MM.1S (cell line): Measurements from ENCODE around the gene TMEM121B.

Source experiments
- CTCF ChIP-seq: fragments of 300-600 bp; sonication (generic); IDR thresholded peaks from 2 replicates; pipeline ENCODE4 v1.5.1; 2016; ENCODE audit warnings: antibody characterized with exemption, low read length, mixed read lengths
- EZH2 ChIP-seq: fragments of 300-600 bp; sonication (generic); optimal IDR thresholded peaks from 2 replicates; pipeline ENCODE3; 2017; ENCODE audit warnings: low read depth, mild to moderate bottlenecking, antibody characterized with exemption, low read length, mixed read lengths
- EZH2phosphoT487 ChIP-seq: fragments of 300-600 bp; sonication (generic); IDR thresholded peaks from 2 replicates; pipeline ENCODE4 v1.6.1; 2018; ENCODE audit warnings: antibody characterized with exemption, low read length

GRCh38 chr22:17096071-17096470, 25.1 kb downstream of the TMEM121B start:
- TF ChIP-seq CTCF: no peak
- no peak for TF ChIP-seq EZH2
- TF ChIP-seq EZH2phosphoT487: no peak
